BE2C (cell line): Measurements from ENCODE around the gene IGF2BP2.

Source experiments
- DNase-seq: peaks from one replicate; pipeline ENCODE4 v3.0.0-alpha.2; 2020
- H3K27me3 ChIP-seq: fragments of 250-450 bp; sonication (Bioruptor Pico); 2 replicates; pipeline ENCODE4 v1.5.1; 2020; ENCODE audit warnings: mild to moderate bottlenecking
- H3K36me3 ChIP-seq: fragments of 250-450 bp; sonication (Bioruptor Pico); 2 replicates; pipeline ENCODE4 v1.5.1; 2020; ENCODE audit warnings: mild to moderate bottlenecking
- H3K4me1 ChIP-seq: fragments of 250-450 bp; sonication (Bioruptor Pico); 2 replicates; pipeline ENCODE4 v1.5.1; 2020
- H3K4me3 ChIP-seq: 2 replicates; pipeline ENCODE4 v1.5.1; 2011; ENCODE audit warnings: low read depth, low read length
- H3K9me3 ChIP-seq: fragments of 250-450 bp; sonication (Bioruptor Pico); 2 replicates; pipeline ENCODE4 v1.5.1; 2020
- TF ChIP-seq, protein P1 (sequence below): IDR thresholded peaks from 2 replicates; pipeline ENCODE4 v1.5.1; 2012; ENCODE audit warnings: mild to moderate bottlenecking, low read depth, low read length

Gene IGF2BP2

DNA sequence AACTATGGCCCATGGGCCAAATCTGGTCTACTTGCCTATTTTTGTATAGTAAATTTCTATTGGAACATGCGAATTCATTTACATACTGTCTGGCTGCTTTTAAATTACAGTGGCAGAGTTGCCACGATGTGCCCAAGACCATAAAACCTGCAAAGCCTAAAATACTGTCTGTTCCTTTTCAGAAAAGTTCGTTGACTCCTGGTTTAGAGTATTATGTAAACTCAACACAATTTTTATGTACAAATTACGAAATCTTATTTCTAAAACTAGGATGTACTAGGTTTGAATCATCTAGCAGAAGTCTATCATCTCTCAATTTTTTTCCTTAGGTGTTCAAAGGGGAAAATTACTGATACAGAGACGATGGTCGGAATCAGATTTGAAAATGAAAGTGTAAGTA, 211.8 kb downstream of the IGF2BP2 start:
- Histone ChIP-seq H3K36me3 (peaks cover 61% of the 10 kb centered on the region), H3K4me3 (no peak overlapping the region), H3K27me3 (no peaks in the 10 kb centered on the region), H3K9me3 (no peaks in the 10 kb centered on the region), H3K4me1 (no peaks in the 10 kb centered on the region)
- DNase-seq = no peak
- TF ChIP-seq, protein P1, sequence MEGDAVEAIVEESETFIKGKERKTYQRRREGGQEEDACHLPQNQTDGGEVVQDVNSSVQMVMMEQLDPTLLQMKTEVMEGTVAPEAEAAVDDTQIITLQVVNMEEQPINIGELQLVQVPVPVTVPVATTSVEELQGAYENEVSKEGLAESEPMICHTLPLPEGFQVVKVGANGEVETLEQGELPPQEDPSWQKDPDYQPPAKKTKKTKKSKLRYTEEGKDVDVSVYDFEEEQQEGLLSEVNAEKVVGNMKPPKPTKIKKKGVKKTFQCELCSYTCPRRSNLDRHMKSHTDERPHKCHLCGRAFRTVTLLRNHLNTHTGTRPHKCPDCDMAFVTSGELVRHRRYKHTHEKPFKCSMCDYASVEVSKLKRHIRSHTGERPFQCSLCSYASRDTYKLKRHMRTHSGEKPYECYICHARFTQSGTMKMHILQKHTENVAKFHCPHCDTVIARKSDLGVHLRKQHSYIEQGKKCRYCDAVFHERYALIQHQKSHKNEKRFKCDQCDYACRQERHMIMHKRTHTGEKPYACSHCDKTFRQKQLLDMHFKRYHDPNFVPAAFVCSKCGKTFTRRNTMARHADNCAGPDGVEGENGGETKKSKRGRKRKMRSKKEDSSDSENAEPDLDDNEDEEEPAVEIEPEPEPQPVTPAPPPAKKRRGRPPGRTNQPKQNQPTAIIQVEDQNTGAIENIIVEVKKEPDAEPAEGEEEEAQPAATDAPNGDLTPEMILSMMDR = no peak

DNA sequence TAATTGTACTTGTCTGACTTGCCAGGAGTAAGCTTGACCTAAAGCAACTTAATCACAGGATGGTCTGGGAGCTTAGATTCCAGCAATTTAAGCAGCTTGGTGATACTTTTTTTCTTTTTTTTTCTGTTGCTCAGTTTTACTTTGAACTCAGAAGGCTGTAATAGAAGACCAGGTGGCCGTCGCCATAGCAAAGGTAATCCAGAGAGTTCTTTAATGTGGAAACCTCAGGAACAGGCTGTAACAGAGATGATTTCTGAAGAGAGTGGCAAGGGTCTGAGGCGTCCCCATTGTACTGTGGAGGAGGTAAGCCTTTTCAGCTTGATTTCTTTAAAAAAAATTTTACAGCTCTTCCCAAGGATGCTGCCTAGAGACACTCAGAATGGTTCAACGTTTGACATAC, 218.6 kb downstream of the IGF2BP2 start:
- Histone ChIP-seq H3K4me1 (no peaks in the 10 kb centered on the region), H3K4me3 (no peak overlapping the region), H3K36me3 (peaks cover 43% of the 10 kb centered on the region), H3K9me3 (no peaks in the 10 kb centered on the region), H3K27me3 (no peaks in the 10 kb centered on the region)
- TF ChIP-seq, protein P1 = no peak
- no peak for DNase-seq

DNA sequence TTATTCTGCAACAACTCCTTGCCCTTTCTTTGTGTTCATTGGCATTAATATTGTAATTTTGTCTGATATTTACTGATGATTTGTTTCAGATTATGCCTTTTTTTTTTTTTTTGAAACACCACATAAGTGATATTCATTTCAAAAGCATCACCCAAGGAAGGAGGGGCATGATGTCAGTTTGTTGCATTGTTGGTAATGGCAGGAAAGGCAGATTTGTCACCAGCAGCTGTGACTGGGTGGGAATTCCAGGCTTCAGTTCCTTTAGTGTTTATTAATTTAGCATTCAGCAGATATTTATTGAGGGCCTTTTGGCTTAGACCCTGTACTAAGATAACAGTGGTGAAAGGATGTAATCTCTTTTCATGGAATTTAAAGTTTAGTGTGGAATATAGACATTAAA, 219.3 kb downstream of the IGF2BP2 start:
- TF ChIP-seq, protein P1 = no peak
- Histone ChIP-seq H3K36me3 (peaks cover 36% of the 10 kb centered on the region), H3K9me3 (no peaks in the 10 kb centered on the region), H3K27me3 (no peaks in the 10 kb centered on the region), H3K4me1 (no peaks in the 10 kb centered on the region), H3K4me3 (no peak overlapping the region)
- DNase-seq = no peak

DNA sequence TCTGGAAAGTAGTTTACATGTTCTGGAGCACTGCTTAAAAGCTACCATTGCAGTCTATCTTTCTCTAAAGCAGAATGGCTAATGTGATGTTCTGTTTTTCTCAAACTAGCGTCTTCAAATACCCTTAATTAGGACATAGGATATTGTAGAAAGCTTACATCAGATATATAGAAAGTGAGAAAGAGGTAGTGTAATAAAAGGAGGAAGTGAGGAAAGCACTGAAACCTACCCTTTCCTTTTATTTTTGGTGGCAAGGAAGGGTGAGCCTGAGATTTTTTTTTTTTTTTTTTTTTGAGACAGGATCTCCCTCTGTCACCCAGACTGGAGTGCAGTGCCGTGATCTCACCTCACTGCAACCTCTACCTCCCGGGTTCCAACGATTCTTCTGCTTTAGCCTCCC, 229.3 kb downstream of the IGF2BP2 start:
- DNase-seq = no peak
- Histone ChIP-seq H3K27me3 (no peaks in the 10 kb centered on the region), H3K4me3 (no peak overlapping the region), H3K36me3 (peaks cover 7% of the 10 kb centered on the region), H3K4me1 (no peaks in the 10 kb centered on the region), H3K9me3 (no peaks in the 10 kb centered on the region)
- TF ChIP-seq, protein P1 = no peak

DNA sequence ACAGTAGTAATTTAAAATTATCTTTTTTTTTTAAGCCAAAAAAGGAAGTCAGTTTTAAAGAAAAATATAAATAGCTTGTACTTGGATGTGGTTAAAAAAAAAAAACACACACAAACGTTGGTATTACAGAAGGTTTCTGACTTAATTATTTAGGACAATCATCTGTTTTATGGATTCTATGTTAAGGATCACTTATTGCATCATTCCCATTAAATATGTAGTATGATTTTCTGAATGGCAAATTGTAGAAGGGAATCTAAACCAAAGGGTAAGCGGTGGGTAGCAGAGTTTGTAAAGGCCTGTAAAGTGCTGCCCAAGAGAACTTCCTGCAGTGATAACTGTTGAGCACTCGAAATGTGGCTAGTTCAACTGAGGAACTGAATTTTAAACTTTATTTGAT, 230.8 kb downstream of the IGF2BP2 start:
- H3K4me1 ChIP-seq = no peaks in the 10 kb centered on the region
- DNase-seq = no peak
- H3K27me3 ChIP-seq = no peaks in the 10 kb centered on the region
- TF ChIP-seq, protein P1 = no peak
- H3K36me3 ChIP-seq = peaks cover 7% of the 10 kb centered on the region
- H3K4me3 ChIP-seq = no peak overlapping the region
- H3K9me3 ChIP-seq = no peaks in the 10 kb centered on the region
